Hepatic stellate cell (primary cell): ENCODE data around the gene TRMT1.
A peak's percentile ranks its signal among the peaks of the same experiment; 100 is the strongest.

Experiments used
- DNase-seq: peaks from one replicate; pipeline ENCODE4 v3.0.0; 2011; ENCODE audit warnings: low spot score

Gene TRMT1

DNA sequence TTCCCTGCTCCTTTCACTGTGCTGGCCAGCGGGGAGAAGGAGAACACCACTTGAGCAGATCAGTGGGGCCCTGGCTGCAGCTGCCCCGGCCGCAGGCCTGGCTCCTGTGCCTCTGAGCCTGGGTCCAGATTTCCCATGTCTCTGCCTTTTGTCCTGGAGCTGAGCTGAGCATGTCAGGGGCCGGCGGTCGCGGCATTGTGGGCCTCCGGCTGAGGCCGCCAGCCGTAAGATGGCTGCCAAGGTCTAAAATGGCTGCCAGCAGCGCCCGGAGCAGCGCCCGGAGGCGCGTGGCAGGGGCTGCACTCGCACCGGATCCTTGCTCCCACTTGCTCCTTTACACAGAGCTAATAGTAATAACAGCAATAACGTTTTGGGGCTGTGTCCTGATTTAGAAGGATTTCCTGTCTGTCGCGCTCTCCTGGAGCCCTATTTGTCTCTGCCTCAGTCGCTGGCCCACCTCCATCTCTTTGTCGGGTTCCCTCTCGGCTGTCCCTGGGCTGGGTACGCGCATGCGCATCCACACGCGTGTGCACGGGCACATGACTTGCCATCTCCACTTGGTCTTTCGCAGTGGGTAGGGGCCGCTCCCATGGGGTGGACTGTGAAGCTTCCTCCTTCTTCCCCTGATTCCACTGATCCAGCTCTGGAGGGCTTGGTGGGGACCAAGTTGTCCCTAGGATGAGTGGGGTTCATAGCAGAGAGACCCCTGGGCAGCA lies 46.0 kb downstream of the TRMT1 start:
- no peak for DNase-seq

DNA sequence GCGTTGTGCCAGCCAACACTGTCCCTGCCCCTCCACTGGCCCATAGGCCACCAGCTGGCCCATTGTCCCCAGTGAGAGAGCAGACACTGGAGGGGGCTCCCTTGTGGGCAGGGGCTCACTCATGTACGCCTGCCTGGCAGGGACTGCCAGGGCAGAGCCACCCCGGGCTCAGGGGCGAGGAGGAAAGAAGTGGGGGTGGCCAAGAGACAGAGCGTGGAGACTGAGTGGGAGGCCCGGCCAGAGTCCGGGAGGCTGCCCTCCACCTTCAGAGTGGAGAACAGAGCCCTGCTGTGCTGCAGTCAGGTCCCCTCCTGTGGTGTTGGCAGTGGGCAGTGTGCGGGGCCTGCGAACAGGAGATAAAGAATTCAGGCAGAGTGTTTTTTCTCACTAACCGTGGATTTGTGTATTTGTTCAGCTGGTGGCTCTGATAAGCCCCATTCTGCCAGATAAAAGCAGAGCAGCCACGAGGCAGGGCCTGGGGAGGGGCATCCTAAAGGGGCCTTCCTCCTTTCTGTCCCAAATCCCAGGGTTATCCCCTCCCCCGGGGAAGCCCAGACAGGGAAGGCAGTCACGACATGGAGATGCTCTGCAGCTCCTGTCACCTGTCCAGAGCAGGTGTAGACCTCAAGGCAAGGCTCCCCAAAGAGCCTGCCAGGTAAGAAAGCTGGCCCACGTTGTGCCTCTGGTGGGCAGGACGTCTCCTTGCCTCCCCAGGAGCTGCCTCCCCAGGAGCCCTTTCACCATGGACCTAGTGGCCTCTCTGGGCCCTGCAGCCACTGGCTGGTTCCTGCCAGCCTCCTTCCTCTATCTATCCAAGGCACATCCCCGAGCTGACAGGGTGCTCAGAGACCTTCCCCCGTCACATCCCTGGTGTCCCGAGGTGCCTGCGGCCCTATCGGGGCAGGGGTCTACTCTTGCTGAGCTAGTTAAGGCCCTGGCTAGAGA lies 46.9 kb downstream of the TRMT1 start:
- DNase-seq = no peak

DNA sequence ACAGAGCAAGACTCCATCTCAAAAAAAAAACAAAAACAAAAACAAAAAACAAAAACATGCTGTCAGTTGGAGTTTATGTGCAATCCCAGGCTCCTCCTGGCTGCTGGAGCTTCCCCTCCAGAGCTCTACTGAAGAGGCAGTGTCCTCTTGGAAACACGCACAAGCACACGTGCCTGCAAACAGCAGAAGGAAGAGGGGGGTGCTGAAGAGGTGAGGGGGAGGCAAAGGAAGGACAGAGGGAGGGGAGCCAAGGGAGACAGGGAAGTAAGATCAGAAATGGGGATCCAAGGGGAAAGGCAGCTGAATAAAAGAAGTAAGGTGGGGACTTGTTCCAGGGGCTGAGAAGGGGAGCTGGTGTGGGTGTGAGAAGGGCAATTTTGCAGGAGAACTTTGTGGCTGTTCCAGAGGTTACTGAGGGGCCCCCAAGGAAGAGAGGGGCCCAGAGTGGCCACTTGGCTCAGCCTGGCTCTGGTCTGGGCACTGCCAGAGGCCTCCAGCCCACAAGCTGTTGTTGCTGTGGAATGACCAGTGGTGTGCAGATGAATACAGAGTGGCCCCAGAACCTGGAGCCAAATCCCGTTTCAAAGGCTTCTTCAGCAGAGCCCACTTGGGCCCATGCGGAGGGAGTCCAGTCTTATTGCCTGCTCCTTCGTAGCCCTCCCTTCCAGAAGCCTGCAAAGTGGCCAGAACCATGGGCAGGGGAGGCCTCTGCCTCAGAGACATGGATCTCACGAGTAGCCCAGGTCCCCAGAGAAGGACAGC lies 48.3 kb downstream of the TRMT1 start:
- no peak for DNase-seq

DNA sequence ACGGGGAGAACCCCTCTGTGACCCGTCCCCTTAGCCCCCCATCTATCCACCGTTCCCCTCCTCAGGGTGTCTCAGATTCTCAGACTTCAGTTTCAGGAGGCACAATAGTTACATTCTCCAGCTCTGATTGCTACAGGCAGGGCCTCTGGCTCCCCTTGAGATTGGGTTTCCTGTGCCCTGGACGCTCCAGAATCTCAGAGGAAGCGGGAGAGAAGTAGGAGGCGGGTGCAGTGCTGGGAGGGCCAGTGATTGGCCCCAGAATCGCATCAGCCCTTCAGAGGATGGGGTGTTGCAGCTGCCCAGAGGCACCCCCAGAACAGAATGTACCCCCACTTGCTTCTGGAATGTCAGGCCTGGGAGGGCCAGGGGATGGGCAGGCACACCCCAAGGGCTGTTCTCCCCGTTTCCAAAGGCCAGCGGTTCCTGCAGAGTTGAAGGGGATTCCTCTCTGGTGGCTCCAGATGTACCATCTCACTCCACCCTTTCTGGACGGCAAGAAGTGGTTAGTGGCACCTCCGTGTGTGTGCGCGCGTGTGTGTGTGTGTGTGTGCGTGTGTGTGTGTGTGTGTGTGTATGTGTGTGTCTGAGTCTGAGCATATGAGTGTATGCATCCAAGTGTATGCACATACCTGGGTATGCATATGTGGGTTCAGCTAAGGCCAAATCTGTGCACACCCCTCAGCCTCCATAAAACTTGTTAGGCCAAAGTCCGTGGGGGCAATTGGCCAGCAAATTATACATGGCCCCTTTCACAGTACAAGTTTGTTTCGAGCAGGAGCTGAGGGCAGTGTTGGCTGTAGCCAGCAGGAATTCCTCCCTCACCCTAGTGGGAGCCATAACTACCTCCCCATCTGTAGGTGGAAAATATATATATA lies 49.4 kb downstream of the TRMT1 start:
- DNase-seq = no peak

DNA sequence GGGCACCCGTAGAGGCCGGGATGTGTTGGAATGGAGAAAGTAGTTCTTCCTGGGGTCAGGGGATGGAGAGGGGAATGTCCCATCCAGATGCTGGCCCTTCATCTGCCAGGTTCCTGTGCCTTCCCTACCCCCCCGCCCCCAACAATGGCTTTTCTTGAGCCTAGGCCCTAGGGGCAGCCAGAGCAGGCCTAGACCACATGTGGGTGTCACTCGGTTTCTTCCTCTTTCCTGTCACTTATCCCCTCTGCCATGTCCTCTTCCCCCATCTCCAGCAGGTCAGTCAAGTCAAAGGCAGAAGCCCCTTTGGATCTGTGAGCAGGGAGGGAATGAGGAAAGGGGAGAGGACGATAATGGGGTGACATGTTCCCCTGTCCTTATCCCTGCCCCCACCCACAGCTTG lies 50.3 kb downstream of the TRMT1 start:
- DNase-seq = no peak

DNA sequence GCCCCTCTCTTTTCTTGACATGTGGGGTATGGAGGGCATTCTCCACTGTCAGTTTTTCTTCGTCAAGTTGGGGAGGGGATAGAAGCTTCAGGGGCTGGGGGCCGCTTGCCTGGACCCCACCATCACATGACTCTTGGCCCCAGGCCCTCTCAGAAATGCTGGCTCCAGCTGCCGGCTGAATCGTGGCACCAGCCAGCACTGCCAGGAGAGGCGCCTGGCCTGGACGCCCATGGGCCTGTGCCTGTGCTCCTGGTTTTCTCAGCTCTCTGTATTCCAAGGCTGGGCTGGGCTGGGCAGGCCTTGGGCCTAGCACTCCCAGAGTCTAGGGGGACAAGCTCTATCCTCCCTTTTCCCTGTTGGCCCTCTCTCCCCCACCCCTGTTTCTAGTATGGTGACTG lies 52.4 kb downstream of the TRMT1 start:
- no peak for DNase-seq

DNA sequence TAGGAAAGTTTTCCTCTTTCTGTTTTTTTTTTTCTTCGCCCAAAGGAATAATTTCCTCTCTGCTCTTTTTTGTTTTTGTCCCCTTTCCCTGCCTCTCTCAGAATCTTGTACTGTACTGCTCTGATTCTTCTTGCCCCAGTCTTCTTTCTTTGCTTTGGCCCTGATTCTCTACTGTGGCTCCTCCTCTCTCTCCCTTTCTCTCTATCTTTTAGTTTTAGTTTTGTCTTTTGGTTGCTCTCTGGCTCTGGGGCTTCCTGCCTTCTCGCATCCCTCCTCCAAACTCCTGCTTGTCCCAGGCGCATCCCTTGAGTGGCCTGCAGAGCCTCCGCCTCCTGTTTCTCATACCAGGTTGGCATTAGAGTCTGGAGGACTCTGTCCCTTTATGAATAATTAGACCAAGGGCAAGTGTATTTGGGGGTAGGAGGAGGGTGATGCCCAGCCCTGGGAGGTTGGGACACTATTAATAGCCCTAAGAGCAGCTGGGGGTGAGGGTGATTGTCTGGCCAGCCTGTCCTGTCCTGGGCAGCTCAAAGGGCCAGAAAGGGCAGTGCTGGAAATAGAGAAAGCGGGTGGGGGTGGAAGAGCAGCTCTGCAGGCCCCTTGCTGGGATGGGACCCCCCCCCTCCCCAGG lies 53.0 kb downstream of the TRMT1 start:
- DNase-seq = no peak

DNA sequence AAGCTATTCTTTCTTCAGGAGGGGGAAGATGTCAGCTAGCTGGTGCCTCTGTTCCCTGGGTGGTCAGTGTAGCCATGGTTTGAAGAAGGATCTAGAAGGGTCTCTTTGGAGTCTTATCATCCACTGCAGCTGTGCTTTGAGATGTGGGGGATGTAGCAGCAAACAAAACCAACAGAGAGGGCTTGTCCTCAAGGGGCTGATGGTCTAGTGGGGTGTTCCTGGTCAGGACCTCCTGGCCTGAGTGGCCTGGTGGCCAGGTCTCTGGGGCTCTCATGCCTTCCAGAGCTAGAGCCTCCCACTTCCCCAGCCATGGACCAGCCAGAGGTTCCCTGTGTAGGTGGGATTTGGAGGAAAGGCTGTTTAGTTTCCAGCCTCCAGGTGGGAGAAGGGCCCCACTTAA lies 54.2 kb downstream of the TRMT1 start:
- DNase-seq = no peak

DNA sequence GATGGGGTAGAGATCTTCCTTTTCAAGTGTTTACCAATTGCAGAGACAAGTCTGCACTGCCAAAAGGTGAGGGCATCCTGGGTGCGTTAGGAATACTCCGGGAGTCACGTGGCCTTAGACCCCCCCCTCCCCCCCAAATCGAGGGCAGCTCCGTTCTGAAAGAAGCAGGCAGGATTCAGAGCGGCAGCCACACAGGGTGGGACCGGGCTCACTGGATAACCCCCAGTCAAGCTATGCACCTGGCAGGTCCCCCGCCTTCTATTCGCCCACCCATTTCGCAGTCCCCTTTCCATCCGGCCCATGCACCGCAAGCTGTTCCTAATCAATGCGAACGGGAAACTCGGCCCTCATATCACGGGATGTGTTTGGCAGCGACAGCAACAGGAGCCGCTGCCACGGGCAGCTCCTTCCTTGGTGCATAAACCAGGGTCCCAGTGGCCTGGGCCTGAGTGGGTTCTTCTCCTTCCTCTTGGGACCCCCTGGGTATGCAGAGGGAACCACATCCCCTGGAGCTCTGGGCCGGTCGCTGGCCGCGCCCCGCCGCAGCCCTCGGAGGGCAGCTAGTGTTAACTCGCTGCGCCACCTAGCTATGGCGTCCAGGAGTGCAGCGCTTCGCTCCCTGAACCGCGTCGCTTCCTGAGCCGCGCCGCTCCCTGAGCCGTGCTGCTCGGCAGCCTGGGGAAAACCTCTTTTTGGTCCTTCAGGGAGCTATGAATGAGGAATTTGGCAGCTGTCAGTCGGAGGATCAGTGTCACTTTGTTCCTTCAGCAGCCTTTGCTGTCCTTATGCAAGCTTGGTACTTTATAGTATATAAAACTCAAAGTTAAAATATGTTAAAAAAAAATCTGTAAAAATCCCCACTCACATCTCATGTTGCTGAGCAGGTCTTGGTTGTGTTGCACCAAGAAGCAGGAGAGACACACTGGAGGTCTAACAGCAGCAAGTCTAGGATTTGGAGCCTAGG lies 55.3 kb downstream of the TRMT1 start:
- peak; percentile 92 for DNase-seq

DNA sequence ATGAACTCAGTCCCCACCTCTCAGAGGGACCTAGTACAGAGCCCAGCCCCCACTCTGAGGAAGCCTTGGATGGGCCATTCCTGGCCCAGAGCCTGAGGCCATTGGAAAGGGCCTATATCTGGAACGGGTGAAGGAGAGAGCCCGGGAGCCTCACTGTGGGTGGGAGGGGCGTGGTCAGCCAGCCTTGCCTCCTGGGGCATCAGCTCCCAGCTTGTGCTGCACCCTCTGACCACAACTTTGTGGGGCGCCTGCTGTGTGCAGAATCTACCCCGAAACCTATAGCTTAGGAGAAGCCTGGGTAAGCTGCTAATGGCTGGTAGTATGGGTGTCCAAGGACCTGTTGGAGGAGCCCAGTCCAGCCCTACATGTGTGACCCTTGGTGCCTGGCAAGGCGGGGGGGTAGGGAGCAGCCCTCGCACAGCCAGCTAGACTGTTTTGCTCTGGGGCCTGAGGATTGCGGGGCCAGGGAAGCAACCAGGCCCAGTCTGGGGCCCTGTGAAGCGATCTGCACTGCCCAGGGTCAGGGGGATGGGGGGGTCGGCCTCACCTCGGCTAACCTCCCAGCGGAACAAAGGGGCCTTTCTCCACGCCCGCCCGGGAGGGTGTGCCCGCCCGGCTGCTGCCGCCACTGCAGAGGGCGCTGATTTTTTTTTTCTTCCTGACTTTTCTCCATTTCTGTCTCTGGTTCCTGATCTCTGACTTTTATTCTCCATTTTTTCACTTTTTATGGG lies 56.1 kb downstream of the TRMT1 start:
- peak; percentile 69 for DNase-seq

DNA sequence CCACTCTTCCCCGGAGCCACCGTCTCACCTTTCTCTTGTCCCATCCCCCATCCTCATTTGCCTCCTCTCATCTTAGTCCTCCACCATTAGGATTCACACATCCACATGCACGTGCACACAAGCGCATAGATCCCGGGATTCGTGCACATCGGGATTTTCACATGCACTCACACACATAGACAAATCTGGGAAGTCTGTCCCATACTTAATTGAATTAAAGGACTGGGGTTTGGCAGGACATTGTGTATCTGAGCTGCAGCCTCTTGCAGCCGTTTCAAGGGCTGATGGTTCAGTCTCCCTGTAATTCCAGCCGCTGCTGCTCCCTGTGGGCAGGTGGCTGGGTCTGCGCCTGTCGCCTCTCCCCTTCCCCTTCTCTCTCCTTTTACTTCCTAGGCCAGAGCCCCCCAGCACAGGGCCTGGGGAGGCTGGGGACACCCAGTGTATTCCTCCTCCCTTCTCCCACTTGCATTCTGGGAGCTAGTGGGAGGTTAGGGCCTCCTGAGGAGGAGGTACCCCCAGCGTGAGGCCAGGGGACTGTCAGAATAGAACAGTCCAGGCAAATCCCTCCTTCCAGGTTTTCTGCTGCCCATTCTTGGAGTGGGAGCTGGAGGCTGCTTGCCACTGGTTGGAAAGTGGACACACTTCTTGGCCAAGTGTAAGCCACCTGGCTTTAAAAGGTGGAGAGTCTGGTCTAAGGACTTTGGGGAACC lies 57.4 kb downstream of the TRMT1 start:
- no peak for DNase-seq

DNA sequence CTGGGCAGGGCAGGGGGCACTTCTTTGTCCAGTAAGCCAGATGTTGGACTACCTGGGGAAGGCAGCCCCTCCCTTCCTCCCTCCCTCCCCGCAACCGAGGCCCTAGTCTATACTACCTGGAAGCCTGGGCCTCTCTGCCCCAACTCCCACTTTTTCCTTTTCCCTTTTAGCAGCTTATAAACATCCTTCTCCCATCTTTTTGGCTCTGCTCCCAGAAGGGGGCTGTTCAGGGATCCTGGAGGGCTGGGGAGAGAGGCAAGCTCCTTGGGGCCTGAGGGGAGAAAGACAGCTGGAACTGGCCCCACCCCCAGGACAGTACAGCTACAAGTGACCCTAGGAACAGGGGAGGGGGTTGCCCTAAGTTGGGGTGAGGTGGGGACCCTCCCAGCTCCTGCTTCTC lies 58.8 kb downstream of the TRMT1 start:
- no peak for DNase-seq

DNA sequence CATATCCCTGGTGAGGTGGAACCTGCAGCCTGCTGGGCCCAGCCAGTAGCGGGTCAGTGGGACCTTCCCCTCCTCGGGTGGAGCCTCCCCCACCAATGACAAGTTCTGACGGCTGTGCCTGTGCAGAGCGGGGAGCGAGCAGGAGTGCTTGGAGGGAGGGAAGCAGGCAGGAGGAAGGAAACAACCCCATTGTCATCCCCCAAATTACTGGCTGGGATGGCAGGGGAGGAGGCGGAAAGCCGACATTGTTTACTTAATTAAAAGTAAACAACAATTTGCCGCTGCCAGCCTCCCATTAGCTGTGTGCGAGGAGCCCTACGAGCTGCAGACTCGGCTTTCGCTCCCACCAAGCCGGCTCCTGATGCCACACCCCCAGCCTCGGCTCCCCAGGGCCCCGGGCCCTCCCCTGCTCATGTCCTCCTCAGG lies 59.4 kb downstream of the TRMT1 start:
- DNase-seq = no peak

DNA sequence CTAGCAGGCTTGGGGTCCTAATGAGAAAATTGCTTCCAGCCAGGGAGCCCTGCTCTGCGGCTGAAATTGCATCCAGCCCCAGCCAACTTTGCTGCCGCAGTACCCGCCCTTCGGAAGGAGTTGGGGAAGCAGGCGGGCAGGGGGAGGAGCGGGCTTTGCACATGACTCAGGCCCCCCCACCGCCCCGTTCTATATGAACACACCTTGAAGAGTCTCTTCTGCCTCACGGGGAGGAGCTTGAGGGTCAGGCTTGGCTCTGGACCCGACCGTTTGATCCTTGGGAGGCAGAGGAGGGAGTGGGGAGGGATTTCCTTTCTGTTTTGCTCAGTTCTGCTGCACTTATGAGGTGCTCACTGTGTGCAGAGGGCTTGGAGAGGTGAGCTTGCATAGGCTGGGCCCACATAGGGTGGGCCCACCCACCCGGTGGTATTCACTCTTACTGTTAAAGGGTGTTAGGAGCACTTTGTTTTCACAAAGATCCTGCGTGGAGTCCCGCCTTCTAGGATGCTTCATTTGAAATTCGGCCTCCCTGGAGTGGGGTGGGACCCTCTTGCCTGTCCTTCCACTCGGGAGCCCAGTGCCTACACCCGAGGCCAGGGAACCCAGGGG lies 60.4 kb downstream of the TRMT1 start:
- DNase-seq = no peak

DNA sequence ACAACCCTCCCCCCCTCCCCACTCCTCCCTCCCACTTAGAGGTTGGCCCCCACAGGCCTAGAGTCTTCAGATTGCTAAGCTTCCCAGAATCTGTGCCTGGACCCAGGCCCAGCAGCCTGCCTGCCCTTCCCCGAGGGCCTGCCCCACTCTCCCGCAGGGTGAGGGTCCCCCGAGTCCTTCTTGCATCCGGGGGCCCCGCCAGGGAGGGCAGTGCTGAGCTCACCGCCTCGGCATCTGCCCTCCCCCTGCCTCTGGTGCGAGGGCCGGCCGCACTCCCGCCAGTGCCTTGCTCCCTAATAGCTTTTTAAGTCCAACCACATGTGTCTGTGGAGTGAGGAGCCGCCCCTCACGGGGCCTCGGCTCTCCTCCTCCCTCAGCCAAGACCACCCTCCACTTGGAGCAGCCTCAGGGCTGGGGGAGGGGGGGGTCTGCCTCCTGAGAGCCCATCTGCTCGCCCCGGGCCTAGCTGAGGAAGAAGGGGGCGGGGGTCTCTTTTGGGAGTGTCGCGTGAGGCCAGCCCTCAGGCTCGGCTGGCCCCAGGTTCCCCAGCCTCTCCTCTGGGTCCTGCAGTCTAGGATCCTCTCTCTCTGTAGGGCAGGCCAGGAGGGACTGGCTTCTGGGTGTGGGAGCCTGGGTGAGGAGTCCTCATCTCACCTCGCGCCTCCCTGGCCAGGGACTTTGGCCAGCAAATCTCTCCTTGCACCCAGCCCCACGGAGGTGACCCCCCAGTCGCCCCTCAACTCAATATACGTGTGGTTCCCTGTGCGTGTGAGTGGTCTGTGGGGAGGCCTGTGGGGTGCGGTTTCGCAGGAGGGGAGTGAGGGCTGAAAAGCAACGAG lies 61.1 kb downstream of the TRMT1 start:
- peak; percentile 92 for DNase-seq
